GM19452 (cell line): Measurements from ENCODE around the gene MAP6D1.

Source experiments
- ATAC-seq: cut with Tn5 transposase; IDR thresholded peaks from one replicate; pipeline ENCODE4 v1.9.1; 2021; ENCODE audit not compliant: unreplicated experiment

Gene MAP6D1

GRCh38 chr3:183825456-183826161 lies at the start of gene MAP6D1:
MAP6D1 (minus strand) TSS chr3:183825577; CDS start chr3:183825547, 30 bp downstream.
- ATAC-seq, result peak; percentile 57

GRCh38 chr3:183873914-183874313 lies 48.5 kb upstream of the MAP6D1 start:
- ATAC-seq, result no peak

DNA sequence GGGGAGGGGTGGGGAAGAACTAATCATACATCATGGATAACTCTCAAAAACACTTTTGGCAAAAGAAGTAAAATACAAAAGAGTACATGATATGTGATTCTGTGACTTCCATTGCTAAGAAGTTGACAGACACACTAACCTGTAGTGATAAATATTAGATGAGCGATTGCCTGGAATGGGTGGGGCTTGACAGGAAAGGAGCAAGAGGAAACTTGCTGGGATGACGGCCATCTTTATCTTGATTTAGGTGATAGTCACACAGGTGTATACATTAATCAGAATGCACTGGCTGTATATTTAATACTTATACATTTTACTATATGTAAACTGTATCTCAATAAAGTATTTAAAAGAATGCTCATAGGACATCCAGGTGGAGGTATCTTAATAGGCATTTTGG lies 46.2 kb upstream of the MAP6D1 start:
- no peak for ATAC-seq

GRCh38 chr3:183870563-183870962 lies 45.2 kb upstream of the MAP6D1 start:
- no peak for ATAC-seq

DNA sequence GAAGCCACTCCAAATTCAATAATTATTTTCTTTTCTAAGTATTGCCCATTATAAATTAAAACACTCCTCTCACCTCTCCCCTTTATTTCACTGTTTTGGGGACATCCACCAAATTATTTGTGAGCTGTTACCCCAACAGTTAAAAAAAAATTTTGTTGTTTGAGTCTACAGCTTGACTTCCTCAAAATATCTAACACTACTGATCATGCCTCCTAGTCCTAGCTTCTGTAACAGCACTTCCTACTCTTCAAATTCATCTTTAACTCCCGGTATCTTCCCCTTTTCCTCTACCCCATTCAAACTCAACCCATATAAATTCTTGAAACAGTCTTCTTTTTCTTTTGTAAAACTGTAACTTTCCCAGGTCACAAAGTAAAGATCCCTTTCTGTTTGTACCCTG lies 43.4 kb upstream of the MAP6D1 start:
- no peak for ATAC-seq

DNA sequence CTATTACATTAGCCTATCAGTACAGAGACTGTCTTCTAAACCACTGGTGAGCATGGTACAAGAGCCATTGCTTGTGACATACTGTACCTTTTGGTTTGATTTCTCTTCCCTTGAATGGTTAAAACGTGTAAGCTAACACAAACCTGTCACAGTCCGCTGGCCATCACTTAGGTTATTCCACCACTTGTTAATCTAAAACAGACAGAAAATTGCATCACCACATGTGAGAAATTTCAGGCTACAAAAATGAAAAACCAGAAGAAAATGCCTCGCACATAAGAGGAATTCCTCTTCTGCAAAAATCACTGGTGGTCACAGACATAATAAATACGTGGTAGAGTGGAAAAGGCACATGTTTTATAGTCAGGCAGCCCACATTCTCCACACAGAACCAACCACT lies 37.2 kb upstream of the MAP6D1 start:
- ATAC-seq, result no peak

GRCh38 chr3:183857863-183858262 lies 32.5 kb upstream of the MAP6D1 start:
- no peak for ATAC-seq

- no peak for ATAC-seq
Measured at GRCh38 chr3:183854318-183855035, 29.1 kb upstream of the MAP6D1 start.

- no peak for ATAC-seq
Measured at GRCh38 chr3:183845608-183846288, 20.4 kb upstream of the MAP6D1 start.

DNA sequence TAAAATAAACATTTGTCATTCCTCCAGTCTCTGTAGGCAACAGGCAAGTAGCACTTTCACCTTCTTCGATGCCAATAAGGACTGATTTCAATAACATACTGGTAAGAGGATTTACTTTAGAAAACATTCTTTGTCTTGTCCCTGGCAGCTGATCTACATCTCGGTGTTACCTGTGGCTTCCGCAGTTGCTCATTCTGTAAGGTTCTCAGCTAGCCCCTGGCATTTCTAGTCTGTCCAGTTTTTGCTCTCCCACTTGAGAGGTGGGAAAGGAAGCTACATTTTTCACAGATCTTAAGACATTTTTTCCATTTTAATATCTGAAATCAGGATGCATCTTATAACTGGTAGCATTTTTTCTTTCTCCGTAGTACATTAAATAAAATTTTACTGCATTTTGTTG lies 19.7 kb upstream of the MAP6D1 start:
- no peak for ATAC-seq

- no peak for ATAC-seq
Measured at GRCh38 chr3:183844606-183845005, 19.2 kb upstream of the MAP6D1 start.

- ATAC-seq, result no peak
Measured at GRCh38 chr3:183839751-183840150, 14.4 kb upstream of the MAP6D1 start.

GRCh38 chr3:183837894-183838293 lies 12.5 kb upstream of the MAP6D1 start:
- ATAC-seq, result no peak

DNA sequence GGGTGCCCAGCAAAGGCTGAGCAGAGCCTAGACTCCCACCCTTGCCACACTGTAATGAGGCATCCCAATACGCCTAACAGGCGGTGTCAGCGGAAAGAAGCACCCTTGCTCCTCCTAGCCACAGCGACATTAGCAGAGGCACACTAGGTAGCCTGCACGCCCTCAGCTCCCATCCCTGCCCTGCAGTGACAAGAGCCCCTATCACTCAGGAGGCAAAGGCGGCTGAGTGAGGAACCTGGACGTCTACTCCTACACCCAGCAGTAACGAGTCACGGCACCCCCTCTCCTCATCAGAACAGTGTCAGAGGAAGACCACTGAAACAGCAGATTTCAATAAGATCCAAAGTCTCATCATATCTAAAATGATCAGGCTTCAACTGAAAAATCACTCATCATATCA lies 12.0 kb upstream of the MAP6D1 start:
- ATAC-seq, result no peak

DNA sequence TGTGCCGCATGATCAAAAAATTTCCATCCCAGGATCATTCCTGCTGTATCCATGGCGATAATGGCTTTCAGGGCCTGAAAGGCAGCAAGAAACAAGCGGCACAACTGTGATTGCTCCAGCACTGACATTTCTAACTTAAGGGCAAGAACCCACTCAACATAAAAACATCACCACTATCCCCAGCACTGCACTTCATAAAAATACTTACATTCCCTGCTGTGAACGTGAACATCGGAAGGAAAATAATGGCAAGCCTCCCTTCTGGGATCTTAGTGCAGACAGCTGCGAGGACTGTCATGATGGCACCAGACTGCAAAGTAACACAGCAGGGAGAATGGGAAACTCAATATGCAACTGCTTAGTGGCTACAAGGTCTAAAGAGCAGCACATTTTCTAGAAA lies 8.1 kb upstream of the MAP6D1 start:
- ATAC-seq, result no peak

DNA sequence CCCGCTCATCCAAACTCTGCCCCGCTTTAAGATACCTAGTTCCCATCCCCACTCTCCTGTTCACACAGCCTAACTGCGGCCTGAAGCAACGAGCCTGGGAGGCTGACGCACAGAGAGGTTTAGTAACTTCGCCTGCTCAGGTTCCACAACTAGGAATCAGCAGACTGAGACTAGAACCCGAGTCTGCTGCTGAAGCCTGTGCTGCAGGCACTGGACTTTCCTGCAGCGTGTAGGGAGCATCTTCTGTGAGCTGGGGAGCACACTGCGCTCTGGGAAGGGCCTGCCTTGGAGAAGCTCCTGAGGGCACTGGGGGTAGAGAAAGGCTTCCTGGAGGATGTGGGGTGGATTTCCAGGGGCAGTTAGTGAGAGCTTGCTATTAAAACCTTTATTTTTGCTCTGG lies 4.8 kb upstream of the MAP6D1 start:
- no peak for ATAC-seq

- ATAC-seq, result no peak
Measured at GRCh38 chr3:183829466-183829865, 4.1 kb upstream of the MAP6D1 start.

DNA sequence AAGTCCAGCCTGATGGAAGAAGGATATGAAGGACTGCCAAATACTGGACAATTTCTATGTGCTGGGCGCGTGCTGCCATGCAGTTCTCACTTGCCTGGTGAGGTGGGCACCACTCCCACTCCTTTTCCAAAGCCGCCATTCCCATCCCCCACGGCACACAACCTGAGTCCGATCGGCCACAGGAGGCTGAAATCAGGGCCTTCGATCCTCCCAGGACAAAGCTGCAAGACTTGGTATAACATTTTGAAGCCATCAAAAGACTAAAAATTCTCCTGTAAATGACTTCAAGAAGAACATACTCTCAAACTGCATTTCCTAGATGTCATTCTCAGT lies 3.1 kb upstream of the MAP6D1 start:
- no peak for ATAC-seq

GRCh38 chr3:183827809-183828537 lies 2.6 kb upstream of the MAP6D1 start:
- ATAC-seq, result no peak

DNA sequence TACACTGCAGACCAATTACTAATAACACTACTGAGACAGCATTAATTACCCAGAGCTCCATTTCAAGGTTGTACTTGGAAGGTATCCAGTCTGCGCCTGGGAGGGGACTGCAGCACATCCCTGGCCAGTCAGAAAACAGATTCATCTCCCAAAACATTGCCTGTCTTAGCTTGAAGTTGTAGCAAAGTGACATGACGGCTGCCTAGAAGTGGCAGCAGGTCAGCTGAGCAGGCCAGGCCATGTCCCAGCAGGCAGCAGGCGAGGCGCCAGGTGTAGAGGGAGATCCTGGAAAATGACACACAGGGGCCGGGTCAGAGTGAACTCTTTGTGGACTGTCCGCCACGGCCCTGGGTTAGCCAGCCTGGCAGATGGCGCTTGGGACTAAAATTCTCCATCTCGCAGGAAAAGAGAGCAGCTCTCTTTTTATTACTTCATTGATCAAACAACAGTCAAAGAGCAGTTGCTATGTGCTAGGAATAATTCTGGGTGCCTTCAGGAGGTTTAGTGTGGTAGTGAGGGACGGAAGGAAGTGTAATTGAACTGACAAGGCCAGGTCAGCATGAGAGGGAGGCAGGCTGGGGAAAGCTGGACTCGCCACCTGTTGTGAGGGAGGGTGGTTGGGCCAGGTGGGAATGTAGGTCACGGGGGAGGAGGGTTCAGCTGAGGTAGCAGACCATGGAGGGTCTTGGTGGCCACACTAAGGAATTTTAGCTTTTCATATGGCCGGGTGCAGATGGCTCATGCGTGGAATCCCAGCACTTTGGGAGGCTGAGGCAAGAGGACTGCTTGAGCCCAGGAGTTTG lies 1.3 kb upstream of the MAP6D1 start:
- ATAC-seq, result no peak
